ENCODE results near the gene ADGRE2.

Gene ADGRE2

GRCh38 chr19:14770944-14771839 is 7.2 kb downstream of the ADGRE2 start:
- Histone ChIP-seq H3K4me1 (ENCODE audit: control insufficient read depth, insufficient read depth, low read length) (no peaks in the 10 kb centered on the region), H3K4me3 (ENCODE audit: low read depth, low read length) (no peak overlapping the region), H3K27ac (ENCODE audit: extremely low read depth, low read depth, low read length) (no peak overlapping the region), H3K36me3 (ENCODE audit: control insufficient read depth in 2 of 2, insufficient read depth in 1 of 2, low read length in 2 of 2) (no peaks in the 10 kb centered on the region), H3K9me3 (ENCODE audit: control insufficient read depth, insufficient read depth, low read depth, low read length) (no peaks in the 10 kb centered on the region)
- CTCF ChIA-PET = interaction anchor here (0.5 kb wide), 1 partner anchor 10 kb away, joined by 3 read pairs; no protein-coding TSS in a partner anchor
- POLR2A ChIA-PET = no interaction called here
- TF ChIP-seq ZNF266 (tag by site-specific recombination; IDR thresholded peaks at IDR 0.05; ENCODE audit: low read depth) (peak; percentile 51; the same call in 1 of the 2 replicates), REPIN1 (tag by site-specific recombination; IDR thresholded peaks at IDR 0.05; ENCODE audit: low read depth) (no peak), ZNF394 (tag by site-specific recombination; IDR thresholded peaks at IDR 0.05; ENCODE audit: borderline replicate concordance) (peak; percentile 79; the same call in 1 of the 2 replicates), ZIC2 (tag by site-specific recombination; IDR thresholded peaks at IDR 0.05) (peak; percentile 65), ZNF202 (tag by site-specific recombination; IDR thresholded peaks at IDR 0.05; ENCODE audit: borderline replicate concordance) (0 out of 2 replicates have a peak, but pooled peaks have one; percentile 49), ZNF707 (tag by site-specific recombination; IDR thresholded peaks at IDR 0.05) (no peak), ZNF24 (tag by site-specific recombination; IDR thresholded peaks at IDR 0.05) (no peak), ZNF555 (tag by site-specific recombination; conservative IDR thresholded peaks at IDR 0.05) (peak; percentile 56), SP2 (tag by site-specific recombination; IDR thresholded peaks at IDR 0.05) (no peak), ZNF610 (tag by site-specific recombination; IDR thresholded peaks at IDR 0.05; ENCODE audit: borderline replicate concordance) (no peak), ZNF426 (tag by site-specific recombination; IDR thresholded peaks at IDR 0.05) (peak; percentile 60), ZBTB7A (tag by site-specific recombination; IDR thresholded peaks at IDR 0.05; ENCODE audit: low read depth) (no peak), ZFP3 (tag by site-specific recombination; IDR thresholded peaks at IDR 0.05; ENCODE audit: low read depth) (no peak), HOXD13 (CRISPR knock-in tag; IDR thresholded peaks at IDR 0.05; ENCODE audit: borderline replicate concordance) (no peak), PRDM4 (tag by site-specific recombination; IDR thresholded peaks at IDR 0.05) (no peak), ZNF624 (tag by site-specific recombination; IDR thresholded peaks at IDR 0.05) (no peak), ZNF366 (tag by site-specific recombination; conservative IDR thresholded peaks at IDR 0.05) (no peak), ZNF704 (tag by site-specific recombination; IDR thresholded peaks at IDR 0.05) (no peak), ZSCAN30 (tag by site-specific recombination; IDR thresholded peaks at IDR 0.05) (no peak), ZNF623 (tag by site-specific recombination; IDR thresholded peaks at IDR 0.05) (peak; percentile 56)
- TF ChIP-seq, protein P1, sequence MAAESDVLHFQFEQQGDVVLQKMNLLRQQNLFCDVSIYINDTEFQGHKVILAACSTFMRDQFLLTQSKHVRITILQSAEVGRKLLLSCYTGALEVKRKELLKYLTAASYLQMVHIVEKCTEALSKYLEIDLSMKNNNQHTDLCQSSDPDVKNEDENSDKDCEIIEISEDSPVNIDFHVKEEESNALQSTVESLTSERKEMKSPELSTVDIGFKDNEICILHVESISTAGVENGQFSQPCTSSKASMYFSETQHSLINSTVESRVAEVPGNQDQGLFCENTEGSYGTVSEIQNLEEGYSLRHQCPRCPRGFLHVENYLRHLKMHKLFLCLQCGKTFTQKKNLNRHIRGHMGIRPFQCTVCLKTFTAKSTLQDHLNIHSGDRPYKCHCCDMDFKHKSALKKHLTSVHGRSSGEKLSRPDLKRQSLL (tag by site-specific recombination; IDR thresholded peaks at IDR 0.05) = no peak
- TF ChIP-seq, protein P2, sequence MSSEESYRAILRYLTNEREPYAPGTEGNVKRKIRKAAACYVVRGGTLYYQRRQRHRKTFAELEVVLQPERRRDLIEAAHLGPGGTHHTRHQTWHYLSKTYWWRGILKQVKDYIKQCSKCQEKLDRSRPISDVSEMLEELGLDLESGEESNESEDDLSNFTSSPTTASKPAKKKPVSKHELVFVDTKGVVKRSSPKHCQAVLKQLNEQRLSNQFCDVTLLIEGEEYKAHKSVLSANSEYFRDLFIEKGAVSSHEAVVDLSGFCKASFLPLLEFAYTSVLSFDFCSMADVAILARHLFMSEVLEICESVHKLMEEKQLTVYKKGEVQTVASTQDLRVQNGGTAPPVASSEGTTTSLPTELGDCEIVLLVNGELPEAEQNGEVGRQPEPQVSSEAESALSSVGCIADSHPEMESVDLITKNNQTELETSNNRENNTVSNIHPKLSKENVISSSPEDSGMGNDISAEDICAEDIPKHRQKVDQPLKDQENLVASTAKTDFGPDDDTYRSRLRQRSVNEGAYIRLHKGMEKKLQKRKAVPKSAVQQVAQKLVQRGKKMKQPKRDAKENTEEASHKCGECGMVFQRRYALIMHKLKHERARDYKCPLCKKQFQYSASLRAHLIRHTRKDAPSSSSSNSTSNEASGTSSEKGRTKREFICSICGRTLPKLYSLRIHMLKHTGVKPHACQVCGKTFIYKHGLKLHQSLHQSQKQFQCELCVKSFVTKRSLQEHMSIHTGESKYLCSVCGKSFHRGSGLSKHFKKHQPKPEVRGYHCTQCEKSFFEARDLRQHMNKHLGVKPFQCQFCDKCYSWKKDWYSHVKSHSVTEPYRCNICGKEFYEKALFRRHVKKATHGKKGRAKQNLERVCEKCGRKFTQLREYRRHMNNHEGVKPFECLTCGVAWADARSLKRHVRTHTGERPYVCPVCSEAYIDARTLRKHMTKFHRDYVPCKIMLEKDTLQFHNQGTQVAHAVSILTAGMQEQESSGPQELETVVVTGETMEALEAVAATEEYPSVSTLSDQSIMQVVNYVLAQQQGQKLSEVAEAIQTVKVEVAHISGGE (tag by site-specific recombination; conservative IDR thresholded peaks at IDR 0.05; ENCODE audit: low read depth) = peak; percentile 43; the same call in 1 of the 2 replicates
- TF ChIP-seq, protein P3, sequence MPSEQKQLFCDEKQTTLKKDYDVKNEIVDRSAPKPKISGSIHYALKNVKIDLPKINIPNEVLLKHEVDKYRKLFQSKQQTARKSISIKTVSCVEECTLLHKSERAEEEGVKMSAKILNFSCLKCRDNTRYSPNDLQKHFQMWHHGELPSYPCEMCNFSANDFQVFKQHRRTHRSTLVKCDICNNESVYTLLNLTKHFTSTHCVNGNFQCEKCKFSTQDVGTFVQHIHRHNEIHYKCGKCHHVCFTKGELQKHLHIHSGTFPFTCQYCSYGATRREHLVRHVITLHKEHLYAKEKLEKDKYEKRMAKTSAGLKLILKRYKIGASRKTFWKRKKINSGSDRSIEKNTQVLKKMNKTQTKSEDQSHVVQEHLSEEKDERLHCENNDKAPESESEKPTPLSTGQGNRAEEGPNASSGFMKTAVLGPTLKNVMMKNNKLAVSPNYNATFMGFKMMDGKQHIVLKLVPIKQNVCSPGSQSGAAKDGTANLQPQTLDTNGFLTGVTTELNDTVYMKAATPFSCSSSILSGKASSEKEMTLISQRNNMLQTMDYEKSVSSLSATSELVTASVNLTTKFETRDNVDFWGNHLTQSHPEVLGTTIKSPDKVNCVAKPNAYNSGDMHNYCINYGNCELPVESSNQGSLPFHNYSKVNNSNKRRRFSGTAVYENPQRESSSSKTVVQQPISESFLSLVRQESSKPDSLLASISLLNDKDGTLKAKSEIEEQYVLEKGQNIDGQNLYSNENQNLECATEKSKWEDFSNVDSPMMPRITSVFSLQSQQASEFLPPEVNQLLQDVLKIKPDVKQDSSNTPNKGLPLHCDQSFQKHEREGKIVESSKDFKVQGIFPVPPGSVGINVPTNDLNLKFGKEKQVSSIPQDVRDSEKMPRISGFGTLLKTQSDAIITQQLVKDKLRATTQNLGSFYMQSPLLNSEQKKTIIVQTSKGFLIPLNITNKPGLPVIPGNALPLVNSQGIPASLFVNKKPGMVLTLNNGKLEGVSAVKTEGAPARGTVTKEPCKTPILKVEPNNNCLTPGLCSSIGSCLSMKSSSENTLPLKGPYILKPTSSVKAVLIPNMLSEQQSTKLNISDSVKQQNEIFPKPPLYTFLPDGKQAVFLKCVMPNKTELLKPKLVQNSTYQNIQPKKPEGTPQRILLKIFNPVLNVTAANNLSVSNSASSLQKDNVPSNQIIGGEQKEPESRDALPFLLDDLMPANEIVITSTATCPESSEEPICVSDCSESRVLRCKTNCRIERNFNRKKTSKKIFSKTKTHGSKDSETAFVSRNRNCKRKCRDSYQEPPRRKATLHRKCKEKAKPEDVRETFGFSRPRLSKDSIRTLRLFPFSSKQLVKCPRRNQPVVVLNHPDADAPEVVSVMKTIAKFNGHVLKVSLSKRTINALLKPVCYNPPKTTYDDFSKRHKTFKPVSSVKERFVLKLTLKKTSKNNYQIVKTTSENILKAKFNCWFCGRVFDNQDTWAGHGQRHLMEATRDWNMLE (tag by site-specific recombination; conservative IDR thresholded peaks at IDR 0.05; ENCODE audit: low read depth) = peak; percentile 76

Data from HEK293 (cell line).